Bone marrow (tissue), 2 donors: ENCODE results near the gene CCDC40.
"Not testable (repeated sequence)": the region's sequence is repeated elsewhere in the genome, so short reads cannot be mapped to it uniquely, and the experiment has no call there.

Experiments used
- DNase-seq, 2 donors: peaks; one replicate each; lab custom pipeline; 2025; lab: John Stamatoyannopoulos, UW

The CCDC40 gene

DNA sequence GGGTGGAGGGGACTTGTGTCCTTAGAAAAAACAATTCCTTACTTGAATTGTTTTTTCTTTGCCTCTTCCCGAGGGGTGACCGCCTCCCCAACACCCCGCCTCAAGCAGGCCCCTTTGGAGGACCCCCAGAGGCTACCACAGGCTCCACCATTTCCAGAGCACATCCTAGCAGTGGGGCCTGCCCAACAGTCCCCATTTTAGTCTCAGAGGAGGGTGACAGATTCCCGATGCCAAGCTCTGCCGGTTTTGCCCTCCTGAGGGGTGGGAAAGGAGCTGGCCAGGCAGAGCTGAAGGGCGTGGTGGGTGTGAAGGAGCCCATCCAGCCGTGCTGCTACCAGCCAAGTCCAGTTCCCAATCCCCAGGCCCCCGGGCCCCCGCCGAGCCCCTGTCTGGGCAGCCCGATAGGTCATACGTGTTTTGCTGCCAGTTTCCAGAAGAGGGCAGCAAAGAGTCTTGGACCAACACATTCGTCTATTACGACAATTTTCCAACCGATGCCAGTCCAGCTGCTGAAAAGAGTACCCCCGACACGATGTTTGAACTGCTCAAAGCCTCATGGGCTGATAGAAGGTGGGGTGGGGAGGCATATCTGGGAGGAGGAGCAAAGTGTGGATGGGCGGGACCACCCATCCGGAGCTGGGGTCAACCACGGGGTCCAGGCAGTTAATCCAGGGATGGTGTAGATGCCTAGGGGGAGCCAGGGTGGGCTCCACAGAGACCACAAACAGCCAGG is 46.1 kb downstream of the CCDC40 start:
- peak; percentile 13 to 19 for DNase-seq

- no peak for DNase-seq
Observed at GRCh38 chr17:80083136-80083661, 46.8 kb downstream of the CCDC40 start.

DNA sequence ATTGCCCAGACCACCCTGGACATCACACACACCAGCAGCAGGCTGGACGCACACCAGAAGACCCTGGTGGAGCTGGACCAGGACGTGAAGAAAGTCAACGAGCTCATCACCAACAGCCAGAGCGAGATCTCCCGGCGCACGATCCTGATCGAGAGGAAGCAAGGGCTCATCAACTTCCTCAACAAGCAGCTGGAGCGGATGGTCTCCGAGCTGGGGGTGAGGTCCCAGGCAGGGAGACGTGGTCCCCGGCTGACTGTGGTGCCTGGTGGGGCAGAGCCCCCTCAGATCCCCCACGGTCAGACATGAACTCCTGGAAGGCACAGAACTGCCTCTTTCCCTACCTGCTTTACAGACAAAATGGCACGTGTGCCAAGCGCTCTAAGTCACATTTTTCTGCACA is 48.3 kb downstream of the CCDC40 start:
- no peak for DNase-seq

DNA sequence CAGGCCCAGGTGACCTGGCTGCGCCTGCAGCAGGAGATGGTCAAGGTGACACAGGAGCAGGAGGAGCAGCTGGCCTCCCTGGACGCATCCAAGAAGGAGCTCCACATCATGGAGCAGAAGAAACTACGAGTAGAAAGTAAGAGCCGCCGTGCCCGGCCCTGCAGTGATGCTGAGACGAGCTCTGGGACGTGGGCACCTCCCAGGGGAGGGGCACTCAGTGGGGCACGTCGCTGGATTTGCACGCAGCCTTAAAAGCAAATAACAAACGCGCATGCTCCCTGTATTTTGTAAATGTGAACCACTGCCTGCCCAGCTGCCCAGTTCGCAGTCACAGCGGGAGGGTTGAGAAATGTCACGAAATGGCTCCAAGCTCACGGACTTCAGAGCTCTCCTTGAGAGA is 49.6 kb downstream of the CCDC40 start:
- DNase-seq: no peak

DNA sequence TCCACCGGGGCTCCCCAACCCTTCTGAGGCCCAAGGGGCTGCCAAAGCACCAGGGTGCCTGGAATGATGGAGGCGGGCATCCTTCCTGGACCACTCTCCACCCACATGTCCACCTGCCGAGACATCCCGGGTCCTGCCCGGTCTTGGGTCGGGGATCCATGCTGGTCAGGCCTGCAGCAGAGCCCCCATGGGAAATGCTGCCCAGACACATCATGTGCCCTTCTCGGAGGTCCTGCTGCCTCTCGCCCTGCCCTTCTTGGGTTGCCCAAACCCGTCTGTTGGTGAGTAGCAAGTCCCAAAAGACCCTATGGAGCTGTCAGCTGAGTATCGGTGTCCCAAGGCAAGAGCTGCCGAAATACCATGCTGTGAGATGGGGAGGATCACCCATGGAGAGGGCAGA is 50.2 kb downstream of the CCDC40 start:
- DNase-seq: no peak

GRCh38 chr17:80087346-80088265 is 51.2 kb downstream of the CCDC40 start:
- DNase-seq: no peak

DNA sequence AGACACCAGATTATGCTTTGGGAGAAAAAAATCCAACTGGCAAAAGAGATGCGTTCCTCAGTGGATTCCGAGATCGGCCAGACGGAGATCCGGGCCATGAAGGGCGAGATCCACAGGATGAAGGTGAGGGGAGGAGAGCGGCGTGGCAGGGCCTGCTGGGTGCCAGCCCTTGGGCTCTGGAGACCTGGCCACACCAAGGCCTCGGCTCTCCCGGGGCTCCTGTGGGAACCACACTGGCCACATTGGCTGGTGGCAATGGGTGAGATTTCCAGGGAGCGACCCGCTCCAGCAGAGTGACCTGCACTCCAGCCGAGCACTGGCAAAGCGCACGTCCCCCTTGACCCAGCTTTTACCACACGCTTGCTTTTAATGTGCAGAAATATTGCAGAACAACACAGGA is 53.3 kb downstream of the CCDC40 start:
- DNase-seq: no peak

GRCh38 chr17:80090164-80090563 is 53.7 kb downstream of the CCDC40 start:
- not testable (repeated sequence) for DNase-seq

- no peak for DNase-seq
Observed at GRCh38 chr17:80091376-80091775, 54.9 kb downstream of the CCDC40 start.

- no peak for DNase-seq
Observed at GRCh38 chr17:80092959-80093358, 56.5 kb downstream of the CCDC40 start.

DNA sequence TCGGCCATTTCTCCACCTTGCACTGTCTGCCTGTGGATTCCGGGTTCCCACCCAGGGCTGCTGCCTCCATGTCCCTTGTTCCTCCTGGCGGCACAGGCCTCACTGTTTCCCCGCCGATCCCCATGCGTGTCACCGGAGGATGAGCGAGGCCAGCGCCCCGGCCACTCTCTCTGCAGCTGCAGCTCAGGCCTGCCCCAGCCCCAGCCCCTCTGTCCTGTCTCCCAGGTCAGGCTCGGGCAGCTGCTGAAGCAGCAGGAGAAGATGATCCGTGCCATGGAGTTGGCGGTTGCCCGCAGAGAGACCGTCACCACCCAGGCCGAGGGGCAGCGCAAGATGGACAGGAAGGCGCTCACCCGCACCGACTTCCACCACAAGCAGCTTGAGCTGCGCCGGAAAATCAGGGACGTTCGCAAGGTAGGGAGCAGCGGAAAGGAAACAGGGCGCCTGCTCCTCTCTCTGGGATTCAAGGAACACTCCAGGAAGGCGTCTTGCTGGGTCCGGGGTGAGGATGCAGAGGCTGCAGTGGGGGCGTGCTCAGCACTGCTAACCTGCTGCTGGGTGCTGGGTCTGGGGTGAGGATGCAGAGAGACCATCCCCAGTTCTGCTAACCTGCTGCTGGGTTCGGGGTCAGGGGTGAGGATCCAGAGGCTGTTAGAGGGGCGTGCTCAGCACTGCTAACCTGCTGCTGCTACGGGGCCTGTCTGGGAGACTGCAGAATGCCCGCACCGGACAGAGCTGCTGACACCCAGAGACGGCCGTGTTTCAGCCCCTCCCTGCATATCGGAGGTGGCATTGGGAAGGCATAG is 58.8 kb downstream of the CCDC40 start:
- DNase-seq: no peak

DNA sequence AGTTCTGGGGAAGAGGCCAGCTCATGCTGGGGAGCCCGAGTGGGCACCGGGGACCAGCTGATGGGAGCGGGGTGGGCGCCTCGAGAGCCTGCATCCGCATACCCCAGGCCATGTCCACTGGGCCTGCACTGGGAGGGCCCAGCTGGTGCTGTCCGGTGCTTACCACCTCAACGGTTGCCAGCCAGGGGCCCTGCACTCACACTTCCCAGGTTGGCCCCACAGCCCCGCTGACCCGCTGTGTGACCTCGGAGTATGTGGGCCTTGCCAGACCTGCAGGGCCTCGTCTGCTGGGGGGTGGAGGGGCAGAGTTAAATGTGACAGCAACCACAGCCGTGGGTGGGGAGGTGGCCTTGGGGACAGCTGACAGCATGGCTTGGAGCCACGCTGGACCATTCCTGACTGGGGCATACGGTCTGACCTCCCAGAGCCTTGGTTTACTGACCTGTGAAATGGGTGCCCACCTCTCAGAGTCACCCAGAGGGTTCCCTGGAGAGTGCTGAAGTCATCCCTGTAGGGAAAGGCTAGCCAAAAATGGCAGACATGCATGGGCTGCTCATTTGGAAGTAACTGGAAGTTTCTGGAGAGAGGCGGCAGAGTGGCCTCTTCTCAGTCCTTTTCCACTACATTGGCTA is 59.5 kb downstream of the CCDC40 start:
- no peak for DNase-seq

DNA sequence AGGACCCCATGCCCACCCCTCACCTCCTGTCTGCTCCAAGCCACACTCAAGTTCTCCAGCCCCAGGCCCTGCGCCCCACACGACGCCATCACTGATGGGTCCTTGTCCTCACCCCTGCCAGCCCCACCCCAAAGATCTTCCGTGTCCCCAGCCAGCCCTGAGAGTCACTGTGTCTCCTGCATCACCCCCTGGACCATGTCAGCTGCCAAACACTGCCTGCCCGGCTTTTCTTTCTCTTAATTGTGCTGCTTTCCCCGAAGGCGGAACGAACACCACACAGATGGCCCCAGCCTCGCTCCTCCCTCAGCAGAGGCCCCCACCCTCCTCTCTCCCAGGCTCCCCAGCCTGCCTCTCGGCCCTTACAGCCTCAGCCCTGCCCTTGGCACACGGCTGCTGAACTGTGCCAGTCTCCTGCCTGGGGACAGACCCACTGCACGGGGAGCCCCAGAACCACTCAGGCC is 60.1 kb downstream of the CCDC40 start:
- no peak for DNase-seq

- DNase-seq: no peak
Observed at GRCh38 chr17:80097127-80097621, 60.7 kb downstream of the CCDC40 start.

DNA sequence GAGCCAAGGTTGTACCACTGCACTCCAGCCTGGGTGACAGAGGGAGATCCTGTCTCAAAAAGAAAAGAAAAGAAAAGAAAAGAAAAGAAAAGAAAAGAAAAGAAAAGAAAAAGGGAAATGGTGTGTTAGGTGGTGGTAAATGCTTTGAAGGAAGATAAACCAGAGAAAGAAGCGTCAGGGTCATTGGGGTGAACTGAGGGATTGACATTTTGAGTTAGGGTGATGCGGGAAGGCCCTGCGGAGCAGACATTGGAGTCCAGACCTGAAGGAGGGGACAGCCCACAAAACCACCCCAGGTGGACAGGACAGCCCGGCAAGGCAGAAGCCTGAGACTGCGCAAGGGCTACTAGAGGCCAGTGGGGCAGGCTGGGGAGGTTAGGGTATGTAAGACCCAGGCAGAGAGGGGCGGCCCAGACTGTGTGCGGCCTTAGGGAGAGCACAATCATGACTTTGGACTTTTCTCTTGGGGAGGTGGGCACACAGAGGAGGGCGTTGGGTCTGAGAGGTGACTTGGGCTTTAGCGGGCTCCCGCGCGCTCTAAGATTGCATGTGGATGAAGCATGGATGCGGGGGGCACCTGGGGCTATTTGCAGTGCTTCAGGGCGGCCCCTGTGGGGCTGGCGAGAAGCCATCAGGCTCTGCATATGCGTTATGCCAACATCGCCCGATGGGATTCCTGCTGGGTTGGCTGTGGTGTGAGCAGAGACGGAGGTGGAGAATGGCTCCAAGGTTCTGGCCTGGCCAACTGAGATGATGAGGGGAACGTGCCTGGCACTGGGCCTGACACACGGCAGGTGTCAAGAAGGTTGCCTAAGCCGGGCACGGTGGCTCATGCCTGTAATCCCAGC is 61.6 kb downstream of the CCDC40 start:
- no peak for DNase-seq

- DNase-seq: no peak
Observed at GRCh38 chr17:80099291-80100034, 63.0 kb downstream of the CCDC40 start.

DNA sequence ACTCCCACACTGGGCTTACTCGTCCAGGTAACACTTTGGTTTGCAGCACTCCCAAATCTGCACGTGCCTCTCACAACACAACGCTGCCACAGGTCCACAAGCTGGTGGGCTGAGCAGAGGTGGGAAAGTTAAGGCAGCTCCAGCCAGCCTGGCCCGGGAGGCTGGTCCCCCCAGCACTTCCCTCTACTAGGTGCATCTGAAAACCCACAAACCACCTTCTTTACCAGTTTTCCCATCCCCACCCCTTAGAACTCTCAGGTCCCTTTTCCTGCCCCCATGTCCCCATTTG is 63.5 kb downstream of the CCDC40 start:
- DNase-seq: no peak

DNA sequence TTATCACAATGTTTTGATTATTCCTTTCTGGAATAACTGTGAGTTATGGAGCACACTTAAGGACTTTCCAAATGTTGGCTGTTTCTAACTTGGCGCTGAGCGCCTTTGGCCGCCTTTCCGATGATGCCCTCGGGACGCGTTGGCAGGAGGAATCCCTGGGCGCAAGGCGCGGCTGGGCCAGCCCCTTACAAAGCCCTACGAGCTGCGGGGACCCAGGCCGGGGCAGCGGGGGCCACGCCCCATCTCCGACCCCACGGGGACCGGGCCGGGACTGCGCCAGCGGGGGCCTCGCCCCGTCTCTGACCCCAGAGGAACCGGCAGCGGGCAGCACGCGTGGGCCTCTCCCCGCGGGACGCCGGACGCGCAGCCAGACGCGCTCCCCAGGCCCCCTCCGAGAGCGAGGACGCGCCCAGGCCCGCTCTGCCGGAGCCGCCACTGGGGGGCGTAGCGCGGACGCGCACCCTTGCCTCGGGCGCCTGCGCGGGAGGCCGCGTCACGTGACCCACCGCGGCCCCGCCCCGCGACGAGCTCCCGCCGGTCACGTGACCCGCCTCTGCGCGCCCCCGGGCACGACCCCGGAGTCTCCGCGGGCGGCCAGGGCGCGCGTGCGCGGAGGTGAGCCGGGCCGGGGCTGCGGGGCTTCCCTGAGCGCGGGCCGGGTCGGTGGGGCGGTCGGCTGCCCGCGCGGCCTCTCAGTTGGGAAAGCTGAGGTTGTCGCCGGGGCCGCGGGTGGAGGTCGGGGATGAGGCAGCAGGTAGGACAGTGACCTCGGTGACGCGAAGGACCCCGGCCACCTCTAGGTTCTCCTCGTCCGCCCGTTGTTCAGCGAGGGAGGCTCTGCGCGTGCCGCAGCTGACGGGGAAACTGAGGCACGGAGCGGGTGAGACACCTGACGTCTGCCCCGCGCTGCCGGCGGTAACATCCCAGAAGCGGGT is 64.8 kb downstream of the CCDC40 start, which contains the start of gene GAA:
GAA (plus strand) TSS at position 571 of the 935 bp plus-strand sequence. CDS start 3,006 bp downstream, outside the sequence.
- peak; percentile 50 to 69 for DNase-seq
